HEK293 (cell line): ENCODE results near the gene RBCK1.

Experiments
- CTCF ChIA-PET: fragments of 350-600 bp; formaldehyde crosslinking; extraction: SDS; loops from one replicate; lab custom pipeline; 2021; ENCODE audit warnings: antibody characterized with exemption; lab: Yijun Ruan, JAX
- POLR2A ChIA-PET: fragments of 300-600 bp; formaldehyde crosslinking; extraction: SDS; loops from one replicate; lab custom pipeline; 2020; ENCODE audit warnings: antibody characterized with exemption, inconsistent platforms; lab: Yijun Ruan, JAX
- H3K27ac ChIP-seq: fragments of 200-500 bp; sonication (Bioruptor generic); 2 replicates; pipeline ENCODE4 v1.5.1; 2014; ENCODE audit warnings: low read depth, low read length, control low read depth, inconsistent platforms; ENCODE audit errors: extremely low read depth
- H3K36me3 ChIP-seq, 2 experiments: fragments of 200-500 bp in 1 of 2; sonication (Bioruptor generic) in 1 of 2; 1 replicate in 1 of 2; 2 replicates in 1 of 2; pipeline ENCODE4 v1.5.1; 2014 to 2017; ENCODE audit warnings: inconsistent platforms in 2 of 2, low read length in 2 of 2; ENCODE audit not compliant: control insufficient read depth in 2 of 2, insufficient read depth in 1 of 2
- H3K4me1 ChIP-seq: fragments of 200-500 bp; sonication (Bioruptor generic); 2 replicates; pipeline ENCODE4 v1.5.1; 2014; ENCODE audit warnings: mild to moderate bottlenecking, low read length, inconsistent platforms; ENCODE audit not compliant: control insufficient read depth, insufficient read depth
- H3K4me3 ChIP-seq: 2 replicates; pipeline ENCODE4 v1.5.1; 2011; ENCODE audit warnings: low read depth, mild to moderate bottlenecking, control low read depth, low read length, moderate library complexity
- H3K9me3 ChIP-seq: fragments of 200-500 bp; sonication (Bioruptor generic); 2 replicates; pipeline ENCODE4 v1.5.1; 2014; ENCODE audit warnings: low read depth, low read length, inconsistent platforms; ENCODE audit not compliant: control insufficient read depth, insufficient read depth
- HIC1 ChIP-seq: fragments of 450-650 bp; formaldehyde crosslinking; IDR thresholded peaks from 2 replicates; pipeline ENCODE4 v1.5.1; 2016; ENCODE audit warnings: missing biosample characterization, missing genetic modification characterization
- HOXA7 ChIP-seq: sonication (generic); formaldehyde crosslinking; IDR thresholded peaks from 2 replicates; pipeline ENCODE4 v1.8.1; 2022; ENCODE audit warnings: missing genetic modification reagents, borderline replicate concordance
- KLF1 ChIP-seq: fragments of 450-650 bp; formaldehyde crosslinking; IDR thresholded peaks from 2 replicates; pipeline ENCODE4 v1.5.1; 2016; ENCODE audit warnings: missing biosample characterization, missing genetic modification characterization
- KLF17 ChIP-seq: fragments of 450-650 bp; formaldehyde crosslinking; IDR thresholded peaks from 2 replicates; pipeline ENCODE4 v1.5.1; 2016; ENCODE audit warnings: missing biosample characterization, missing genetic modification characterization
- KLF9 ChIP-seq: fragments of 450-650 bp; formaldehyde crosslinking; IDR thresholded peaks from 2 replicates; pipeline ENCODE4 v1.5.1; 2016; ENCODE audit warnings: missing biosample characterization, missing genetic modification characterization, low read depth
- OSR2 ChIP-seq: fragments of 450-650 bp; formaldehyde crosslinking; IDR thresholded peaks from 2 replicates; pipeline ENCODE4 v1.5.1; 2016; ENCODE audit warnings: missing biosample characterization, missing genetic modification characterization
- PRDM6 ChIP-seq: fragments of 450-650 bp; formaldehyde crosslinking; IDR thresholded peaks from 2 replicates; pipeline ENCODE4 v1.5.1; 2017; ENCODE audit warnings: missing biosample characterization, missing genetic modification characterization
- SCRT2 ChIP-seq: fragments of 450-650 bp; formaldehyde crosslinking; IDR thresholded peaks from 2 replicates; pipeline ENCODE4 v1.5.1; 2016; ENCODE audit warnings: missing biosample characterization, missing genetic modification characterization
- SP7 ChIP-seq: fragments of 450-650 bp; formaldehyde crosslinking; IDR thresholded peaks from 2 replicates; pipeline ENCODE4 v1.5.1; 2016; ENCODE audit warnings: missing biosample characterization, missing genetic modification characterization
- WT1 ChIP-seq: fragments of 450-650 bp; formaldehyde crosslinking; IDR thresholded peaks from 2 replicates; pipeline ENCODE4 v1.5.1; 2016; ENCODE audit warnings: missing biosample characterization, missing genetic modification characterization
- ZBTB49 ChIP-seq: fragments of 450-650 bp; formaldehyde crosslinking; IDR thresholded peaks from 2 replicates; pipeline ENCODE4 v1.5.1; 2016; ENCODE audit warnings: missing biosample characterization, missing genetic modification characterization, low read depth
- ZNF132 ChIP-seq: fragments of 450-650 bp; formaldehyde crosslinking; IDR thresholded peaks from 2 replicates; pipeline ENCODE4 v1.5.1; 2017; ENCODE audit warnings: missing biosample characterization, missing genetic modification characterization, borderline replicate concordance
- ZNF175 ChIP-seq: fragments of 450-650 bp; formaldehyde crosslinking; IDR thresholded peaks from 2 replicates; pipeline ENCODE4 v1.5.1; 2016; ENCODE audit warnings: missing biosample characterization, missing genetic modification characterization
- ZNF18 ChIP-seq: fragments of 450-650 bp; formaldehyde crosslinking; IDR thresholded peaks from 2 replicates; pipeline ENCODE4 v1.5.1; 2016; ENCODE audit warnings: missing biosample characterization, missing genetic modification characterization
- ZNF24 ChIP-seq: fragments of 450-650 bp; formaldehyde crosslinking; IDR thresholded peaks from 2 replicates; pipeline ENCODE4 v1.5.1; 2016; ENCODE audit warnings: missing biosample characterization, missing genetic modification characterization
- ZNF335 ChIP-seq: fragments of 450-650 bp; formaldehyde crosslinking; conservative IDR thresholded peaks from 2 replicates; pipeline ENCODE4 v1.5.1; 2016; ENCODE audit warnings: missing biosample characterization, missing genetic modification characterization
- ZNF354C ChIP-seq: fragments of 450-650 bp; formaldehyde crosslinking; IDR thresholded peaks from 2 replicates; pipeline ENCODE4 v1.5.1; 2016; ENCODE audit warnings: missing biosample characterization, missing genetic modification characterization, low read depth, borderline replicate concordance
- ZNF404 ChIP-seq: fragments of 450-650 bp; formaldehyde crosslinking; IDR thresholded peaks from 2 replicates; pipeline ENCODE4 v1.5.1; 2017; ENCODE audit warnings: missing biosample characterization, missing genetic modification characterization
- ZNF416 ChIP-seq: fragments of 450-650 bp; formaldehyde crosslinking; IDR thresholded peaks from 2 replicates; pipeline ENCODE4 v1.5.1; 2016; ENCODE audit warnings: missing biosample characterization, missing genetic modification characterization
- ZNF426 ChIP-seq: fragments of 450-650 bp; formaldehyde crosslinking; IDR thresholded peaks from 2 replicates; pipeline ENCODE4 v1.5.1; 2017; ENCODE audit warnings: missing biosample characterization, missing genetic modification characterization, mild to moderate bottlenecking, inconsistent platforms, moderate library complexity
- ZNF48 ChIP-seq: fragments of 450-650 bp; formaldehyde crosslinking; IDR thresholded peaks from 2 replicates; pipeline ENCODE4 v1.5.1; 2016; ENCODE audit warnings: missing biosample characterization, missing genetic modification characterization
- ZNF529 ChIP-seq: fragments of 450-650 bp; formaldehyde crosslinking; IDR thresholded peaks from 2 replicates; pipeline ENCODE4 v1.5.1; 2017; ENCODE audit warnings: missing genetic modification characterization, missing biosample characterization; ENCODE audit not compliant: insufficient replicate concordance
- ZNF596 ChIP-seq: fragments of 450-650 bp; IDR thresholded peaks from 2 replicates; pipeline ENCODE4 v1.5.0; 2018; ENCODE audit warnings: missing biosample characterization, mild to moderate bottlenecking, missing genetic modification characterization, moderate library complexity
- ZNF600 ChIP-seq: fragments of 450-650 bp; formaldehyde crosslinking; IDR thresholded peaks from 2 replicates; pipeline ENCODE4 v1.5.1; 2016; ENCODE audit warnings: missing biosample characterization, missing genetic modification characterization
- ZNF768 ChIP-seq: fragments of 450-650 bp; formaldehyde crosslinking; IDR thresholded peaks from 2 replicates; pipeline ENCODE4 v1.5.1; 2018; ENCODE audit warnings: missing biosample characterization, mild to moderate bottlenecking, missing genetic modification characterization
- ZNF776 ChIP-seq: fragments of 450-650 bp; formaldehyde crosslinking; IDR thresholded peaks from 2 replicates; pipeline ENCODE4 v1.5.0; 2017; ENCODE audit warnings: missing biosample characterization, missing genetic modification characterization, borderline replicate concordance
- ZNF791 ChIP-seq: fragments of 450-650 bp; formaldehyde crosslinking; IDR thresholded peaks from 2 replicates; pipeline ENCODE4 v1.5.1; 2016; ENCODE audit warnings: missing biosample characterization, missing genetic modification characterization

The RBCK1 gene

GRCh38 chr20:378961-379336, 29.1 kb upstream of the RBCK1 start:
- TF ChIP-seq ZNF18 (tag by site-specific recombination) (no peak), HOXA7 (no peak), ZNF596 (tag by site-specific recombination) (no peak), ZNF529 (tag by site-specific recombination) (no peak), HIC1 (no peak), WT1 (tag by site-specific recombination) (peak; percentile 82), ZBTB49 (tag by site-specific recombination) (no peak), KLF1 (tag by site-specific recombination) (peak; percentile 7; the same call in 1 of the 2 replicates), KLF17 (peak; percentile 47; the same call in 1 of the 2 replicates), ZNF791 (no peak), ZNF416 (tag by site-specific recombination) (no peak), ZNF776 (tag by site-specific recombination) (no peak), ZNF404 (tag by site-specific recombination) (no peak), ZNF24 (tag by site-specific recombination) (0 out of 2 replicates have a peak, but pooled peaks have one; percentile 20), OSR2 (tag by site-specific recombination) (peak; percentile 99), ZNF175 (tag by site-specific recombination) (no peak), KLF9 (tag by site-specific recombination) (0 out of 2 replicates have a peak, but pooled peaks have one; percentile 24), ZNF335 (tag by site-specific recombination) (0 out of 2 replicates have a peak, but pooled peaks have one; percentile 23), ZNF132 (no peak), ZNF600 (0 out of 2 replicates have a peak, but pooled peaks have one; percentile 13), ZNF48 (tag by site-specific recombination) (no peak), ZNF354C (tag by site-specific recombination) (no peak), ZNF426 (tag by site-specific recombination) (no peak), SP7 (0 out of 2 replicates have a peak, but pooled peaks have one; percentile 46), ZNF768 (tag by site-specific recombination) (no peak), SCRT2 (tag by site-specific recombination) (no peak), PRDM6 (tag by site-specific recombination) (no peak)
- ChIA-PET CTCF (interaction anchor here (0.7 to 1.3 kb wide), 2 partner anchors 16 to 19 kb away, joined by 3 to 5 read pairs; no protein-coding TSS in a partner anchor), POLR2A (interaction anchor here (0.9 kb wide), 1 partner anchor 31 kb away, joined by 6 read pairs; no protein-coding TSS in a partner anchor)
- Histone ChIP-seq H3K4me3 (no peak overlapping the region), H3K9me3 (no peaks in the 10 kb centered on the region), H3K27ac (no peak overlapping the region), H3K4me1 (peaks cover 9% of the 10 kb centered on the region; the same call in 1 of the 2 replicates), H3K36me3 (no peaks in the 10 kb centered on the region)
